H4 (cell line): ENCODE data around the gene AMBRA1. TPM values are rescaled to one million over a fixed set of nuclear protein-coding genes. Genes with fewer than 3 reads are reported as not detected.

ENCODE experiments used
- DNase-seq: peaks from one replicate; pipeline ENCODE4 v3.0.0-alpha.2; 2015; ENCODE audit warnings: low spot score
- total RNA-seq: library from RNA; depleted of rRNA; stranded (reverse); fragments of >200 nt; shearing (Covaris generic); gene quantifications from 2 replicates; pipeline ENCODE4 v1.2.3, GENCODE V29; 2014

Gene AMBRA1
- total RNA-seq, 1 experiment from 2014 or later, result 28.5 TPM

GRCh38 chr11:46444305-46444704 lies 149.5 kb downstream of the AMBRA1 start:
- no peak for DNase-seq

DNA sequence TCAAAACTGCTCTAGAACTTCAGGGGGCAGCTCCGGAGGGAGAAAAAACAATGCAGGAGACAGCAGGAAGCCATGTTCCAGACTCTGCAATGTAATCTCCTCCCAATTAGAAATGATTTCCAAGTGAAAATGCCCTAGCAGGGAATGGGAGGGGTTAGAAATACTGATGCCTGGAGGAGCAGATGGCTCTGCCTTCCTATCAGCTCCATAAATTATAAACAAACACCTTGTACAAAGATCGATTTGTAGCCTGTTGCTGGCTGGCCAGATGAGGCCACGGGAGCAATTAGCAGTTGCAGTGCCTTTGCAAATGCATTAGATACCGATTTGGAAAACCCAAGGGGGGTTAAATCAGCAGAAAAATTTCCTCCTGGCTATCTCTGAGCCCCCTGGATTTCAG lies 155.6 kb downstream of the AMBRA1 start:
- no peak for DNase-seq

GRCh38 chr11:46437122-46437689 lies 156.6 kb downstream of the AMBRA1 start:
- DNase-seq, result no peak

DNA sequence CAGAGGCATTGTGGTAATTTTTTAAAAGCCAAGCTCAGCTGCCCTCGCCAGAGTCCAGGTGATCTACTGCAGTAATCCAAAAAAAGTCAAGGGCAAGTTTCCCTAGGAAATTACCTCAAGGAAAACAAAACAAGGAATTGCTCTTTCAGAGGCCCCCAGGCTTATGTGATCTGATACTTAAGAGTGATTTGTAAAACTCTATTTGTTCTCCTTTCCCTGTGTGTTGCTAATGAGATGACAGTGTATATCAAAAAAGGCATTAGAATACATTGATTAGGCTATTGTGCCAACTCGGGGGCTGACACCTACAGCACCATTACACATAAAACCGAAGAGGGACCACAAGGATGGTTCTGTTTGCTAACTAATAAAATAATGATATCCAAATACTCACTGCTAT lies 157.7 kb downstream of the AMBRA1 start:
- DNase-seq, result no peak

DNA sequence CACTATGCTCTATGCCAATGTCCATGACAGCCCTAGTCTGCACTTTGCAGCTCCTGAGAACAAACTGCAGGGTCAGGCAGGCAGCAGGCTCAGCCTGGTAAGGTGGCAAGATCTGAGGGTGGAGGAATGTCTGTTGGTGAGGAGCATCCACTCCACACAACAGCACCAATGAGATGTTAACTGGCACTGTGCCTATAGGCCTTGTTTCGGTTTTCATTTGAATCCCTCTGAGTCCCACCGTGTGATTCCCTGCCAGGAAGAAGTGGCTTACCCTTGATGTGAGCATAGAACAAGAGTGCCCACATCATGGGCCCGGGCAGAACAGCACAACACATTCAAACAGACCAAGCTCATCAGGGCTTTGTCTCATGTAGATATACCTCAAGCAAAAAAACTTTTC lies 158.1 kb downstream of the AMBRA1 start:
- no peak for DNase-seq

DNA sequence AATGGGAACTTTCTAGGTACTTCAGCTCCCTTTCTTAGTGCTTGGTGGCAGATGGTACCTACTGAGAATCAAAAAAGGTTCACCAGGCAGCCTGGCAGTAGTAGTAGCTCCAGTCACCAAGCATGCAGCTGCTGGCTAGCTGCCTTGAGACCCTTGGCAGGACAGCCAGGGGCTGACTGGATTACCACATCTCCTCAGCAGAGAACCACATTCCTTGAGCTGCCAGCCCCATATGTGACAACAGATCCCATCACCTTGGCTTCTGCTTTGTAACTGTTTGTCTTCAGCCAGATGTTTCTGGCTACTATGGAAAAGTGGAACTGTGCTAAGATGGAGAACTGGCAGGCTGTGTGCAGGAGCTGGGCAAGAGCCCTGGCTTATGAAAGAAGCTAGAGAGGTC lies 162.6 kb downstream of the AMBRA1 start:
- no peak for DNase-seq

DNA sequence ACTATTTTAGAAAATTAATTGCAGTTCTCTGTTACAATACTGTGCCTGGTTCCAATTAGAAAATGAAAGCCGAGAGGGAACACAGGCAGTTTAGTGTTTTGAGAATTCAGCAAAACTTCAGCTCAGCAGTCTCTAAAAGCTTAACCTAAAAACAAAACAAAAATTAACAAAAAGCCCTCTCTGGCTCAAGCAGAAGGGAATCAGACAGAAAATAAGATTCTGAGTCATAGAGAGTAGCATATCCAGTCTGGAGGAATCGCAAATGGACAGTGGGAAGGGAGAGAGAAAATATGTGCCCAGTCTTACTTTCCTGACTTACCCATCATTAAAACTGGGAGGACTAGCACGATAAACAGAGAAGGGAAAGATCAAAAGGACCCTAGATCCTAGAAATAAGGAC lies 164.1 kb downstream of the AMBRA1 start:
- DNase-seq, result no peak

DNA sequence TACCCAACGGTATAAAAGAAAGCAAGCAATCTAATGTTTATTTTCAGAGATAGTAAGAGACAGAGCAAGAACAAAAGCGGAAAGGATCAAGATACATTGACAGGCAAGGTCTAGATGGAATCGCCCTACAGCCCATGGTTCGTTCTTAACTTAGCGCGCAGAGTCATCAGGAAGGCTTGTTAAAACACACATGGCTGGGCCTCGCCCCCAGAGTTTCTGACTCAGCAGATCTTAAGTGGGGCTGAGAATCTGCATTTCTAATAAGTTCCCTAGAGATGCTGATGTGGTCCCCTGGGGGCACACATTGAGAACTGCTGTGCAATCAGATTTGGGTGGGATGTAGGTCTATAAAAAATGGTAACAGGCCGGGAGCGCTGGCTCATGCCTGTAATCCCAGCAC lies 166.5 kb downstream of the AMBRA1 start:
- no peak for DNase-seq

- DNase-seq, result no peak
Measured at GRCh38 chr11:46426233-46426991, 167.4 kb downstream of the AMBRA1 start.

DNA sequence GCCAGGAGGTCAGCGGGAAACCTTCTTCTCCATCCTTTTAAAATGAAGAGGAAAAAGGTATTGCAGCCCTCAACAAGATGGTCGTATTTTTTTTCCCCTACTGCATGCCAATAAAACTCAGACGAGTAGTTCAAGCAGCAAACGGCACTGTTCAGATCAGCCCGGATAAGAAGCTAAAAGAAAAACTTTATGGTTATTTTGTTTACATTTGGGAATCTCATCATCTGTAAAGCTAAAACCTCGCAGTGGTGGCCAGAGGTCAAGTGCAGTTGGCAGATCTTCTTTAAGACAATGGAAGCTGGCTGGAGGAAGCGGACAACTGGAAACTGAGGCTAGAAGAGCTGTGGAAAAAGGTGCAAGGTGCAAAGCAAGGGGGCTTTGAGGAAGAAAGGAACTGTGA lies 171.2 kb downstream of the AMBRA1 start:
- no peak for DNase-seq

DNA sequence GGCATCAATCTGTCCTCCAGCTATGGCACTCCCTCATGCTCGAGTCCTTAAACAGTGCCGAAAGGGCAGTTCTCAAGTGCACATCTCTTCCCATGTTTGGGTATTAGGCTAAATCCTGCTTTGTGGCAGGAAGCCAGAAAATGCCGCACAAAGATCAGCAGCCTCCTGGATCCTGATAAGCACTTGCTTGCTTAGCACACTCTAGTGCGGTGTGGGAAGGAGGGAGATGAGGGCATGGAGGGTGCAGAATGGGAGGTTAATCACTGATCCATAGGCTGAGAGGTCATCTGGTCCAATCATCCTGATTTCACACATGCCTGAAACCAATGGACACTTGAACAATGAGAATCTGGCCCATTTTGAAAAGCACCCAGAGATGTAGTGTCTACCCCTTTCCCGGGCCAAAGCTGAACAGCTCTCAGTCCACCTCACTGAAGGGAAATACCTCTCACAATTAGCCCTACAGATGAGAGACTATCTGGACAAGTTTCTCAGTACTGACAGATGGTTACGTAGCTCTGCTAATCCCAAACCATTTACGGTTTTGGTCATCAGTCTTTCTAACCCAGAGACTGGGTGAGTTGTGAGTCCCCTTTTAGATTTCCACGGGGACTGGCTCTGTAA lies 172.5 kb downstream of the AMBRA1 start:
- no peak for DNase-seq

DNA sequence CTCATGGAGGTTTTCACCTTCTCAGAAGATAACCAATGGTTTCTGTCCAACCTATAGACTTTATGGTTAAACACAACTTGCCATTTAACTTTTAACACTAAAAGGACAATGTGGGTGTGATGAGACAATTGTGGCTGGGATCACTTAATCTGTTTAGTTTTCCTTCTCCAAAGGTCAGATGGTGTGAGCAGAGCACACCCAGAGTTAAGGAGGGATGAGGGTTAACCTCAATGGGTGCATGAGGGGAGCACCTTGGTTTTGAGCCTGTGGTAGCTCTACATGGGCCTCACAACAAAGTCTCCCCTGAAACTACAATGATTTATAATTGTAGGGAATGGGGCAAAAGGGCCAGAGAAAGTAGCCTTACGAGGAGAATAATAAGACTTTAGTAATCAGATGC lies 173.3 kb downstream of the AMBRA1 start:
- no peak for DNase-seq

GRCh38 chr11:46418751-46419150 lies 175.1 kb downstream of the AMBRA1 start:
- no peak for DNase-seq

- no peak for DNase-seq
Measured at GRCh38 chr11:46417711-46418110, 176.1 kb downstream of the AMBRA1 start.

GRCh38 chr11:46414879-46415278 lies 178.9 kb downstream of the AMBRA1 start:
- no peak for DNase-seq

- DNase-seq, result no peak
Measured at GRCh38 chr11:46414466-46414796, 179.4 kb downstream of the AMBRA1 start.

GRCh38 chr11:46413760-46414465 lies 179.9 kb downstream of the AMBRA1 start:
- DNase-seq, result no peak

GRCh38 chr11:46410021-46410420 lies 183.8 kb downstream of the AMBRA1 start:
- DNase-seq, result no peak

DNA sequence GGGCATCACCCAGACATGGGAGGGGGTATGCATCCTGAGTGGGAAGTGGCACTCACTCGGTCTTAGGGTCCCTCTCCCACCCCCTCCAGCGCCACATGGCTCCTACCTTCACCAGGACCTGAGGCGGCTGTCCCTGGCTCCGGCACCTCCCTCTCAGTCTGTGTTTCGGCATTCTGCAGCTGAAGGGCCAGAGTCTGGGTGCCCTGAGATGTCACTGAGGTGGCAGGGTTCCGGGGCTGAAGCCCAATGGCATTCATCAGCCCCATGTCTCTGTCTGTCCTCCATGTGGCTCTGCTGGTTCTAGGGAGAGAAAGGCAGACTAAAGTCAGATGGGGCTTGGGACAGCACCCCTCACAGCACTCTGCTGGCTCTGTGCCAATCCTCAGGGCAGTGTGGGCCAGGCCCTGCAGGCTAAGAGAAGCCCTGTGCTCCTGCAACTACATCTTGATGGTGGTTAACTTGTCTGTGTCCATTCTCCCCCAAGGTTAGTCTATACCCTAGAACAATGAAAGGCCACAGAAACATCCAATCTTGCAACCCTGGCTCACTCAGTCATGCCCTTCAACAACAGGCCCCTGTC lies 185.3 kb downstream of the AMBRA1 start:
- DNase-seq, result no peak

DNA sequence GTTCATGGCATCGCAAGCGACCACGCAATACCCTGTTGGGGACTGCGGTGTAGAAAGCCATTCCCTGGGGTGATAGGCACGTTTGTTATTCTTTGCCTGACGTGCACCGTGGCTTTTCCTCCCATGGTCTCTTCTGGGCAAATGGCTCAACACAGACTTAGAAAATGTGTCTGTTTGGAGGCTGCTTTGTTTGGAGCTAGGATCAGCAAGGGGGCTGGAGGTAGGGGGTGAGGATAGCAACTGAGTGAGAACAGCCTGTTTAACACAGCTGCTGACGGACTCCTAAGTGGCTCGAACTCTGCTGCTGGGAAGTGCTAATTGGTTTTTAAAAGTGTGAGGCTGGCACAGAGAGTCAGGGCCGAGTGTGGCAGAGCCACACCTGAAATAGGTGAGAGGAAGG lies 186.2 kb downstream of the AMBRA1 start:
- DNase-seq, result no peak

DNA sequence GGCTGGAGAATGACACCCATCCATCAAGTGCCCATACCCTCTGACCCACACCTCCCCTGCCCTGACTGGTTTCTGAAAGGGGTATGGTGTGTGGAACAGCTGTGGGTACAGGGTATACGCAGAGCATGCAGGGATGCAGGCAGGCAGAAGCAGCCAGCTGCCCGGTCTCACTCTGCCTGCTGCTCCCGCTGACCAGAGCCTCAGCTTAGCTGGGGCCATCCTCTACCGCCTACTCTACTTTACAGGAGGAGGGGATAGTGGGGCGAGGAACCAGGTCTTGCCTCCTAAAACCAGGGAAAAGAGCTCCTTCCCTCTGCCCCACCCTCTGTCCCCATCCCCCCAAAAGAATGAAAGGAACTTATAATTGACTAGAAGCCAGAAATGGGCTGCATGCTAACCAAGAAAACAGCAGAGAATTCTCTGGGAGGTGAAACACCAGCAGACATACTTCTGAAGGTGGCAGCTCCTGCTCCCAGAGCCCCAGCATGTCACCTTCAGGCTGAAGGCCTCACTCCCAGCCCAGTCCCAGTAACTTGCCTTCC lies 189.3 kb downstream of the AMBRA1 start:
- DNase-seq, result no peak
